HL-60 (cell line): Measurements from ENCODE around the gene ARF1.

Experiments used
- DNase-seq, 2 experiments: peaks; one replicate each; pipeline ENCODE4 v3.0.0-alpha.2; 2010 to 2020; ENCODE audit warnings: low read depth in 1 of 2, low spot score in 1 of 2
- H3K27ac ChIP-seq: fragments of 250-450 bp; sonication (Bioruptor Pico); replicated peaks from 2 replicates; pipeline ENCODE4 v1.5.1; 2020; ENCODE audit warnings: mild to moderate bottlenecking, moderate library complexity
- H3K27me3 ChIP-seq: fragments of 250-450 bp; sonication (Bioruptor Pico); 2 replicates; pipeline ENCODE4 v1.5.1; 2021; ENCODE audit warnings: mild to moderate bottlenecking, moderate library complexity; ENCODE audit not compliant: insufficient read depth, poor library complexity, severe bottlenecking
- H3K4me3 ChIP-seq: replicated peaks from 2 replicates; pipeline ENCODE4 v1.5.1; 2011; ENCODE audit warnings: mild to moderate bottlenecking, control low read depth, low read length; ENCODE audit not compliant: insufficient read depth
- CTCF ChIP-seq: IDR thresholded peaks from one replicate; pipeline ENCODE4 v1.5.1; 2011; ENCODE audit warnings: low read length, control low read depth, inconsistent platforms; ENCODE audit not compliant: insufficient read depth
- GABPA ChIP-seq: IDR thresholded peaks from 2 replicates; pipeline ENCODE4 v1.6.1; 2012; ENCODE audit warnings: low read depth
- POLR2AphosphoS5 ChIP-seq: IDR thresholded peaks from 2 replicates; pipeline ENCODE4 v1.6.1; 2012; ENCODE audit warnings: low read depth
- REST ChIP-seq: IDR thresholded peaks from 2 replicates; pipeline ENCODE4 v1.6.1; 2012; ENCODE audit warnings: low read depth; ENCODE audit not compliant: insufficient replicate concordance
- SPI1 ChIP-seq: IDR thresholded peaks from 2 replicates; pipeline ENCODE4 v1.6.1; 2012; ENCODE audit warnings: low read depth, mild to moderate bottlenecking, borderline replicate concordance

ARF1 gene

GRCh38 chr1:228105996-228106799 is 23.7 kb downstream of the ARF1 start:
- DNase-seq: no peak
- Histone ChIP-seq H3K27me3 (no peaks in the 10 kb centered on the region), H3K27ac (no peak overlapping the region), H3K4me3 (no peak overlapping the region)
- TF ChIP-seq GABPA: no peak
- TF ChIP-seq CTCF: no peak
- TF ChIP-seq SPI1: no peak
- TF ChIP-seq POLR2AphosphoS5: no peak
- no peak for TF ChIP-seq REST

GRCh38 chr1:228106800-228107054 is 24.2 kb downstream of the ARF1 start:
- TF ChIP-seq REST (no peak), POLR2AphosphoS5 (no peak), GABPA (no peak), CTCF (no peak), SPI1 (no peak)
- Histone ChIP-seq H3K27me3 (no peaks in the 10 kb centered on the region), H3K4me3 (no peak overlapping the region), H3K27ac (no peak overlapping the region)
- no peak for DNase-seq

GRCh38 chr1:228107636-228108035 is 25.1 kb downstream of the ARF1 start:
- no peak overlapping the region for H3K4me3 ChIP-seq
- no peak for TF ChIP-seq POLR2AphosphoS5
- no peak for TF ChIP-seq GABPA
- TF ChIP-seq REST: no peak
- no peak for TF ChIP-seq SPI1
- TF ChIP-seq CTCF: no peak
- H3K27ac ChIP-seq: no peak overlapping the region

More at GRCh38 chr1:228107636-228108035, 25.1 kb downstream of the ARF1 start:
- DNase-seq: no peak
- H3K27me3 ChIP-seq: no peaks in the 10 kb centered on the region
